Measurements from ENCODE around the gene SLC4A8. TPM values are rescaled to one million over a fixed set of nuclear protein-coding genes. Genes with fewer than 3 reads are reported as not detected.
A peak's percentile ranks its signal among the peaks of the same experiment; 100 is the strongest.

The SLC4A8 gene
- total RNA-seq, 1 experiment from 2014 or later = 3.0 TPM

DNA sequence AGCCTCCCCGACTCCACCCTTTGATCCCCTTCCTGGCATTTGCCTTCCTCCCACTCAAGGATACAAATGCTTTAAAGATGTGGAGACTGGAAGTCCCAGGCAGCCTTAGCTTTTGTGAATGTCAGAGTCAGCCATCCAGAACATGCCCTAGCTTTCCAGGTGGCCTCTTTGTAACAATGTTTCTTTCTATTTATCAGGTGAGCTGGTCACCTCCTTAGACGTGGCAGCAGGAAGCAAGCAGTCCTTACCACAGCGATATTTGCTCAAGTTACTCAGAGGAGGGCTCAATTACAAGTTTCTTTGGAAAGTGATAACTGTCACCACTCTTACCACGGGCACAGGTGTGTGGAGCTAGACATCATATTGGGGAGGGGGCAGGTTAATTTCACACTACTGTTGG lies 38.3 kb upstream of the SLC4A8 start:
- POLR2A ChIA-PET (ENCODE audit: unreplicated experiment) = interaction anchor here (0.6 to 1.0 kb wide), 2 partner anchors 15 to 293 kb away, joined by 5 read pairs; no protein-coding TSS in a partner anchor
- peak; percentile 39 to 89 for DNase-seq
- Histone ChIP-seq H3K9me3 (ENCODE audit: insufficient read depth, low read depth) (no peaks in the 10 kb centered on the region), H3K27me3 (ENCODE audit: insufficient read depth, low read depth) (no peaks in the 10 kb centered on the region), H4K20me1 (ENCODE audit: insufficient read depth) (no peaks in the 10 kb centered on the region), H2AFZ (no peak overlapping the region), H3K4me3 (no peak overlapping the region; the same call in 1 of the 2 replicates), H3K4me1 (replicated peaks; ENCODE audit: insufficient read depth) (peaks cover 84% of the 10 kb centered on the region), H3K9me2 (ENCODE audit: insufficient read depth) (no peaks in the 10 kb centered on the region), H3K4me2 (peak overlapping the region; percentile 86), H3F3A (ENCODE audit: insufficient read depth, low read depth) (peaks cover 64% of the 10 kb centered on the region), H3K79me2 (ENCODE audit: low read depth) (peaks cover 40% of the 10 kb centered on the region), H3K27ac (peak overlapping the region; percentile 43), H3K36me3 (ENCODE audit: low read depth) (peaks cover 24% of the 10 kb centered on the region)
- CTCF ChIA-PET = interaction anchor here (0.9 kb wide), 1 partner anchor 15 kb away, joined by 5 read pairs; no protein-coding TSS in a partner anchor
- TF ChIP-seq, protein P1, sequence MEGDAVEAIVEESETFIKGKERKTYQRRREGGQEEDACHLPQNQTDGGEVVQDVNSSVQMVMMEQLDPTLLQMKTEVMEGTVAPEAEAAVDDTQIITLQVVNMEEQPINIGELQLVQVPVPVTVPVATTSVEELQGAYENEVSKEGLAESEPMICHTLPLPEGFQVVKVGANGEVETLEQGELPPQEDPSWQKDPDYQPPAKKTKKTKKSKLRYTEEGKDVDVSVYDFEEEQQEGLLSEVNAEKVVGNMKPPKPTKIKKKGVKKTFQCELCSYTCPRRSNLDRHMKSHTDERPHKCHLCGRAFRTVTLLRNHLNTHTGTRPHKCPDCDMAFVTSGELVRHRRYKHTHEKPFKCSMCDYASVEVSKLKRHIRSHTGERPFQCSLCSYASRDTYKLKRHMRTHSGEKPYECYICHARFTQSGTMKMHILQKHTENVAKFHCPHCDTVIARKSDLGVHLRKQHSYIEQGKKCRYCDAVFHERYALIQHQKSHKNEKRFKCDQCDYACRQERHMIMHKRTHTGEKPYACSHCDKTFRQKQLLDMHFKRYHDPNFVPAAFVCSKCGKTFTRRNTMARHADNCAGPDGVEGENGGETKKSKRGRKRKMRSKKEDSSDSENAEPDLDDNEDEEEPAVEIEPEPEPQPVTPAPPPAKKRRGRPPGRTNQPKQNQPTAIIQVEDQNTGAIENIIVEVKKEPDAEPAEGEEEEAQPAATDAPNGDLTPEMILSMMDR (conservative IDR thresholded peaks at IDR 0.05) = no peak
- TF ChIP-seq EZH2 (IDR thresholded peaks at IDR 0.05; ENCODE audit: low read depth) = no peak
- intact Hi-C loops (cut with micrococcal nuclease; ENCODE audit: unreplicated experiment) = no loop called here
- BruUV-seq (replicated peaks) = no TSS peak

GRCh38 chr12:51388069-51388799 lies 36.4 kb upstream of the SLC4A8 start:
- Histone ChIP-seq H3K4me1 (replicated peaks; ENCODE audit: insufficient read depth) (peaks cover 81% of the 10 kb centered on the region), H3K9me2 (ENCODE audit: insufficient read depth) (no peaks in the 10 kb centered on the region), H4K20me1 (ENCODE audit: insufficient read depth) (no peaks in the 10 kb centered on the region), H3K9me3 (ENCODE audit: insufficient read depth, low read depth) (no peaks in the 10 kb centered on the region), H3K27me3 (ENCODE audit: insufficient read depth, low read depth) (no peaks in the 10 kb centered on the region), H3K4me3 (peak overlapping the region; percentile 38; the same call in 1 of the 2 replicates), H3K36me3 (ENCODE audit: low read depth) (peaks cover 5% of the 10 kb centered on the region; the same call in 1 of the 2 replicates), H3K27ac (peak overlapping the region; percentile 69), H3K79me2 (ENCODE audit: low read depth) (peaks cover 49% of the 10 kb centered on the region), H3K4me2 (peak overlapping the region; percentile 86), H2AFZ (no peak overlapping the region), H3F3A (ENCODE audit: insufficient read depth, low read depth) (peaks cover 64% of the 10 kb centered on the region)
- POLR2A ChIA-PET (ENCODE audit: unreplicated experiment) = interaction anchor here (0.7 kb wide), 1 partner anchor 17 kb away, joined by 6 read pairs; no protein-coding TSS in a partner anchor
- CTCF ChIA-PET = interaction anchor here (0.7 kb wide), 1 partner anchor 1318 kb away, joined by 10 read pairs; no protein-coding TSS in a partner anchor
- intact Hi-C loops (cut with micrococcal nuclease; ENCODE audit: unreplicated experiment) = loop anchor here (2.0 kb wide), 1 partner anchor 17 kb away; no protein-coding TSS in a partner anchor
- no TSS peak for BruUV-seq (replicated peaks)
- DNase-seq = peak; percentile 68 to 90
- TF ChIP-seq, protein P1 (conservative IDR thresholded peaks at IDR 0.05) = no peak
- TF ChIP-seq EZH2 (IDR thresholded peaks at IDR 0.05; ENCODE audit: low read depth) = no peak

GRCh38 chr12:51388846-51389245 lies 35.8 kb upstream of the SLC4A8 start:
- Histone ChIP-seq H3K4me3 (peak overlapping the region; percentile 38; the same call in 1 of the 2 replicates), H3K79me2 (ENCODE audit: low read depth) (peaks cover 50% of the 10 kb centered on the region), H3F3A (ENCODE audit: insufficient read depth, low read depth) (peaks cover 61% of the 10 kb centered on the region), H4K20me1 (ENCODE audit: insufficient read depth) (no peaks in the 10 kb centered on the region), H3K9me2 (ENCODE audit: insufficient read depth) (no peaks in the 10 kb centered on the region), H3K27me3 (ENCODE audit: insufficient read depth, low read depth) (no peaks in the 10 kb centered on the region), H3K27ac (peak overlapping the region; percentile 69), H3K36me3 (ENCODE audit: low read depth) (peaks cover 4% of the 10 kb centered on the region; the same call in 1 of the 2 replicates), H3K4me2 (peak overlapping the region; percentile 86), H2AFZ (no peak overlapping the region), H3K9me3 (ENCODE audit: insufficient read depth, low read depth) (no peaks in the 10 kb centered on the region), H3K4me1 (replicated peaks; ENCODE audit: insufficient read depth) (peaks cover 79% of the 10 kb centered on the region)
- ChIA-PET POLR2A (ENCODE audit: unreplicated experiment) (no interaction called here), CTCF (interaction anchor here (0.6 kb wide), 1 partner anchor 636 kb away, joined by 12 read pairs; no protein-coding TSS in a partner anchor)
- no TSS peak for BruUV-seq (replicated peaks)
- intact Hi-C loops (cut with micrococcal nuclease; ENCODE audit: unreplicated experiment) = loop anchor here (2.0 kb wide), 1 partner anchor 18 kb away; no protein-coding TSS in a partner anchor
- TF ChIP-seq, protein P1 (conservative IDR thresholded peaks at IDR 0.05) = no peak
- no peak for TF ChIP-seq EZH2 (IDR thresholded peaks at IDR 0.05; ENCODE audit: low read depth)
- DNase-seq = no peak
